Stimulated activated CD8-positive, alpha-beta memory T cell treated with anti-CD3 and anti-CD28 coated beads, Interleukin-4, amount 100 ng/mL, for 48 hours (primary cell): ENCODE results near the gene ARPC5.
"Not testable (repeated sequence)": the region's sequence is repeated elsewhere in the genome, so short reads cannot be mapped to it uniquely, and the experiment has no call there.

Experiments
- DNase-seq: peaks from one replicate; pipeline ENCODE4 v3.0.0-alpha.2; 2020

ARPC5 gene

DNA sequence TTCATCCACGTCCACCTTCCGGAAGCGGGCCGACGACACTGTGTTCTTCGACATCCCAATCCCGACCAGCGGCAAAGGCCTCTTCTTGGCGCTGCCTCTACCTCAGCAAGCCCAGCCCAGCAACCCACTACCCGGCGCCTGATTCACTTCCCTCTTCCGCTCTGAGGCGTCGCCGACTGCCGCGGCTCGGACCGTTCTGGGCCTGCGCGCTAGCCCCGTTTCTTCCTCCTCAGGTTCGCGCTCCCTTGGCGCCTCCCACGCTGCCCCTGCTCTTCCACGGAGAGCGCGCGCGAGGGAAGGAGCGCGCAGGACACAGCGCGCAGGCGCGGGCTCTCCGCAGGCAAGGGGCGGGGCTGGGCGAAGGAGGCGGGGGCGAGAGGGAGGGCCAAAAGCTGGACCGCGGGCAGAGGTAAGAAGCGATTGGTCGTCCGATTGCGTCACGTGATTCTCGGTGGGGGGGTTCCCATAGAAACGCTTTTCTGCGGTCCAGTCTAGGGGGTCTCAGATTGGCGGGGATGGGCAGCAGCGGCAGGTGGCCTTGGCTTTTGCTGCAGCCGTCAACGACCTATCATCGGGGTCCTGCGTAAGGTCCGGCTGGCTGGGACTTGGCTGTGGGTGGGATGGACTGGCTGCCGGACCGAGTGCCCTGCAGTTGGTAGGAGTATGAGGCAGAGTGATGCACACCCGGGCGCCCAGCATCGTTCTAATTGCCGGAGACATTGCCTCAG, at the start of gene ARPC5:
Gene ARPC5, minus strand, starts transcription at position 178 of the 728 bp plus-strand sequence. Its CDS starts 124 bp downstream, at position 54.
- peak; percentile 99 for DNase-seq

DNA sequence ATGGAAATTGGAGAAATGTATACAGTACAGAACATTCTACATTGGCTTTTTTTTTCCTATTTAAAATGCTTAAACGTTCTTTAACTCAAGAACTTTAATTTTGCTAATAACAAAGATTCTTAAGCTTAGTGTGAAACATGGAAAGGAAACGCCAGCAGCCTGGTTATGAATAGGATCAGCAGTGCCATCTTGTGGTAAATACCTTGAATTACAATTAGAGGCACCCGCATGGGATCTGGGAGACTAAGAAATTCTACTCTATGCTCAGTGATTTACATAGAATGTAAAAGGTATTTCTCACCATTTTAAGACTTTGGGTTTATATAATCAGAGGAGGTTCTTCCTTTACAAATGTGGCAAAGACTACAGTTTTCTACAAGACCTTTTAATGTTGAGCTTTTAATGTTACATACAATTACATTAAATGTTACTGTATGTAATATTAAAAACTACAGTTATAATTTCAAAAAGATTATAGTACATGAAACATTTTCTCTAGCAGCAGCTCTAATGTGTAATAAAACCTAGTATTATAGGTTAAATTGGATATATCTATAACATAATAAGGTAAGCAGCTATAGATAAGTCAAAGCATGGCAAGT, 49.6 kb upstream of the ARPC5 start:
- no peak for DNase-seq

DNA sequence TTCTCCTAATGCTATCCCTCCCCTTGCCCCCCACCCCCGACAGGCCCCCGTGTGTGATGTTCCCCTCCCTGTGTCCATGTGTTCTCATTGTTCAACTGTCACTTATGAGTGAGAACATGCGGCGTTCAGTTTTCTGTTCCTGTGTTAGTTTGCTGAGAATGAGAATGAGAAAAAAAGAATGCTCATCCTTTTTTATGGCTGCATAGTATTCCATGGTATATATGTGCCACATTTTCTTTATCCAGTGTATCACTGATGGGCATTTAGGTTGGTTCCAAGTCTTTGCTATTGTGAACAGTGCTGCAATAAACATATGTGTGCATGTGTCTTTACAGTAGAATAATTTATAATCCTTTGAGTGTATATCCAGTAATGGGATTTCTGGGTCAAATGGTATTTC, 43.8 kb upstream of the ARPC5 start:
- DNase-seq, result not testable (repeated sequence)

DNA sequence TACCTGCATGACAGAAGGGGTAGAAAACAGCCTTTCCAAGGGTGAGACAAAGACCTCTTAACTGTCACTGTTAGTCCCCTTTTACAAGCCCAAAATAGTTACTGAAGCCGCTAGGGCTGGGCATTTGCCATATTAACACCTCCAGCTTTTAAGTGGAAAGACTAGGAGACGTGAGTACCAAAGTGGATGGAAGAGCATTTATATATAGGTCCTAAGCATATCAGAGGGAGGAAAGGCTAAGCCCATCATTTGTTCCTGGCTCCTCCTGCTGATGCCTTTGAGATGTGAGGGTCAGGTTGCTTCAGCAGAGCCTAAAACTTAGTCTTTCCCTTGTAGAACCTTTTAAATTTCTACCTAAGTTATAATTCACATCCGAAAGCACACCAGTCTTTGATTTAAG, 43.2 kb upstream of the ARPC5 start:
- no peak for DNase-seq

DNA sequence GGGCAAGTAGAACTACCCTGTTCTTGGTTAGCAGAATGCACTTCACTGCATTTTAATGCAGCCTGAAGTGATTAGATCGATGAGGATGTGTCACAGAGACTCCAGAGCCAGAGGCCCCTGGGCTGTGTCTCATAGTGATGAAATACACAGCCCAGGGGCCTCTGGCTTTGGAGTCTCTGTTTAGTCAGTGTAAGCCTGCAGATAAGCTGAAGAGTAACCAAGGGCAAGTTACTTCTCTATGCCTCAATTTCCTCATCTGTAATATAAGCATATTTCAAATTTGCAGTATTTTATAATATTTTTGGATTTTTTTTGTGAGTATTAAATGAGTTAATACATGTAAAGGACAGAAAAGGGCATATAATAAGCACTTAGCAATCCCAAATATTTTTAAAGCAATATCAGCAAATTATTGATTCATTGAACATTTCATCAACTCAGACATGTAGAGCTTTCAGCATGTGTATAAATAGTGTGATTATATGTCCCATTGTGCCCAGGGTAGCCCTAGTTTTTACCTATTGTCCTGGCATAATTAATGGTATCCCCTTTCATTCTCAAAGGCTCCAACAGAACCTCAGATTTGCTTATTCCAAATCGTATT, 41.1 kb upstream of the ARPC5 start:
- no peak for DNase-seq

DNA sequence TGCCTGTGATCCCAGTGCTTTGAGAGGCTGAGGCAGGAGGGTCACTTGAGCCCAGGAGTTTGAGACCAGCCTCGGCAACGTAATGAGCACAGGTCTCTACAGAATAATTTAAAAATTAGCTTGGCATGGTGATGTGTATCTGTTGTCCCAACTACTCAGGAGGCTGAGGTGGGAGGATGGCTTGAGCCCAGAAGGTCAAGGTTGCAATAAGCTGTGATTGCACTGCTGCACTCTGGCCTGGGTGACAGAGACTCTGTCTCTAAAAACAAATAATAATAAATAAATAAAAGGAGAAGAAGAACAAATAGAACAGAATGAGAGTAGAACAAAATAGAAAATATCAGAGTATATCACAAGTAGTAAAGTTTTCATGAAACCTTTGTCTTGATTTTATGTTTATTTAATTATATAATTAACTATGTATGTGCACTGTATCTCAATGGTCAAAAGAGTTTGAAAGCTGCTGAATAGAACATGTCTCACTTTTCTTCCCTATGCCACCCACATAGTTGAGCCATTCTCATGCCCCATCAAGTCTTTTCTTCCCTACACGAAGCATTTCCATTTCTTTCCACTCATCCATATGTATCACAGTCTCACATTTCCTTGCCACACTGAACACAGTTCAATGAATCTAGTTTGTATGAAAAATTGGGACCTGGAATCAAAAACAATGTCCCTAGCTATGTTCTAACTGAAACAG, 40.5 kb upstream of the ARPC5 start:
- no peak for DNase-seq

DNA sequence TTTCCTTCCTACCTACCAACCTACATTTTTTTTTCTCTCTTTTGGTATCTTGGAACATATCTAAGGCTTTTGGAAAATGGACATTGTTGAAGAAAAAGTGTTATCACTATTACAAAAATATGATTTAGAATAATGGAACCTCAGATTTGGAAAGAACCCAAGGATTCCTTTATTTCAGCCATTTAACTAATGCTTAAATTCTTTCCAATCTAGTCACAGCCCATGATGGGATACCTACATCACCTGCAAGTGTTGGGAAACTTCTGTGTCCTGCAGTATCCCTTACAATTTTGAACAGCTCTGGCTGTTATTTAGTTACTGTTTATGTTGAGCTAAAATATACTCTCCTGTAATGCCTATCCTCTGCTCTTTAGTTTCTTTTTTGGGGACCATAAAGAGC, 39.8 kb upstream of the ARPC5 start:
- DNase-seq, result no peak

DNA sequence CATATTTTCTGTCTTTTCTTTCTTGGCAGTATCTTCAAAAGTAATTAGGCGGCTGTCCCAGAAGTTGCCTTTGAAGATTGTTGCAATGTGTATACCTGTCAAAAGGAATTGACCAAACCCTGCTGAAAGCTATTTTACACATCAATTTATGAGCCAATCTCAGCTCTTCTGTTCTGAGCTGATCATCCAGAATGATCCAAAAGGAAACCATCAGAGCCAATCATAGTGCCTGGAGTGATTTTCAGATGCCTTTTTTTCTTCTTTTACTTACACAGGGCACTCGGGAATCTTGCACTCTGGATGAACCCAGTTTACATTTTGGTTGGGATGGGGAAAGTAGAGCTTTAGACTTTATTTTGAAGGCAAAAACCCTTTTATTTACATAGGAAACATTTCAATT, 39.3 kb upstream of the ARPC5 start:
- DNase-seq, result no peak

DNA sequence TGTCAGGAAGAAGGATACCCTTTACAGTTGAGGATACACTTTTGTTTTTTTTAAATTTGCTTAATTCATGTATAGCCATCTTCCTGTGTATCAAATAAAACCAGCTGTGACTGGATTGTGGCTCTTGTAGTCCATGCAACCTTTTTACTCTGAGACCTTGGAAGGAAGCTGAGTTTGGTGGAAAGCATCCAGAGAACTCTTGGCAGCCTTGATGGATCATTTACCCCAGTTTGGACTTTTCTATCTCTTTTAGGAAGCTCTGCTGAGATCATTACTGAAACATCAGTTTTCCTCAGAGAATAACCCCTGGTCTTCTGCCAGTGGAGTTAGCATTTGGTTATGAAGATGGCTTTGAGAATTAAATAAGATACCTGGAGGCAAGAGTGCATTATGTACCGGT, 38.8 kb upstream of the ARPC5 start:
- no peak for DNase-seq

DNA sequence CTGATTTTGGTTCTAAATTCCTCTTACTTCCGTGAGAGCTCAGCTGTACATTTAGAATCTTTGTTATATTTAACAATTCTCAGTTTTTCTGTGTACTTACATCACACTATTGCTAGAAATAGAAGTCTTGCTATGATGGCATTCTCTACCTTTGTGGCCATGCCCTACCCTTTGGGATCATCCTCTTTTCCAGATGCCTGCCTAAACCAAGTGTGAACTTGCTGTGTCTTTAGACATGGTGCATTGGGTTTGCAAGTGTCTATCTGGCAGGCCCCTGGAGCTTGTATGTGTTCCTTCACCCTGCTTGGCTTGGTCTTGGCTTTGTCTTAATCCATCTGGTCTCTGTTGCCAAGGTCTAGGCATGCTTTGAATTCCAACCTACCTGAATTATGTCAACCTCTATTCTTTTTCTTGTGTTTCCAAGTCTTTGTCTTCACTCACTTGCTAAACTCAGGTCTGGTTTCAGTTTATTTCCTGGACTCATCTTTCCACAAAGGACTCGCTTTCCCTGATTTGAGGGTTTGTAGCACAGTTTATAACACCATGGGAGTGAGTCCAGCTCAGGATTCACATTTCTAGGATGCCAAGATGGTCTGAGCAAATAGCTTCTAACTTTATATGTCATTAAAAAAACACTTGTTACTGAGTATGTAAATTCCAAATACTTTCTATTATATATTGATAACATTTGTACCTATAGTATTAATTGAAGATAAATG, 38.2 kb upstream of the ARPC5 start:
- no peak for DNase-seq

DNA sequence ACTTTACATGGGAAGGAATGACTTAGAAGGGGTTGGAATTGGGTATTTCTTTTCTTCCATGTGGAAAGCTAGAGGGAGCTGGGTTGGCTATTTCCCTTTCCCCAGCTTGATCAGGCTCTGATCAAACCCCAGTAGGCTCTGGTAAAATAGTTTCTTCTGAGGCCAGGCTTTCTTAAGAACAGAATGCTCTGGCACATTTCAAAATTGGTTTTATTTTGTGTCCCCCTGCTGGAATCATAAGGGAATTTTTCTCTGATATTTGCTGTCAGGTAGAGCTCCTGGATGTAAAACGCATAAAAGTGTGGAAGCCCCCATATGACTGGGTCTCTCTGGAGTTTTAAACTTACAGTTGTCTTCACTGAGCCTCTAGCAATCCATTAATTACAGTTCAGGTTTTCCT, 34.6 kb upstream of the ARPC5 start:
- DNase-seq, result no peak

DNA sequence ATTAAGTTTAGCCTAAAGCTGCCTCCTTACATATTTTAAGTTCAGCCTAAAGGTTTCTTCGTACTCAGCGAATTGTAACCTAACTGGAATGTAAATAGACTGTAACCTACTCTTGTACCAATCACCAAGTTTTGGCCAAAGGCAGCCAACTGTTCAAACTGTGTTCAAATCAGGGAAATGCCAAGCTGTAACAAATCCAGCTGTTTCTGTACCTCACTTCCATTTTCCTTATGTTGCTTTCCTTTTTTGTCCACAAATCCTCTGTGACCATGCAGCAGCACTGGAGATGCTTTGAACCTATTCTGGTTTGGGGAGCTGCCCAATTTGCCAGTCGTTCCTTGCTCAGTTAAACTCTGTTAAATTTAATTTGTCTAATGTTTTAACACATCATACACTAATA, 20.8 kb upstream of the ARPC5 start:
- DNase-seq, result no peak

DNA sequence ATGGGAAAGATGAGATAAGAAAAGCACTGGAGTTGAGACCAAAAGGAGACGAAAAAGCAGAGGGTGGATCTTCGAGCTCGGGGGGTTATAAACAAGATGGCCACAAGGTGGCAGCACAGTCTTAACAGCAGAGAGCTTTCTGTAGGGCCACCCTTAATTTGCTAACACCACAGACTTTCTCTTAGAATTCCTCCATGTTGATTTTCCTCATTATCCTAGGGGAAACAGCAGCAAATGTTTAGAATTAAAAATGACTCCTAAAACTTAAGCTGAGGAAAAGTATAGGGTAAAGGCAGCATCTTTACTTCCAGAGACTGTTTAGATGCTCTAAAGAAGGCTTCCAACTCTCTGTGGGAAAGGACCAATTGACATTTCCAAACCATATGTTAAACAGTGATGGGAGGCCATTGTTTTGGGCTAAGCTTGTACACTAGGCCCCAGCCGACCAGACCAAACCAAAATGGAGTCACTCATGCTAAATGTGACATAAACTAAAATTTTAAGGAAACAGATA, 20.0 kb upstream of the ARPC5 start:
- DNase-seq, result peak; percentile 86

DNA sequence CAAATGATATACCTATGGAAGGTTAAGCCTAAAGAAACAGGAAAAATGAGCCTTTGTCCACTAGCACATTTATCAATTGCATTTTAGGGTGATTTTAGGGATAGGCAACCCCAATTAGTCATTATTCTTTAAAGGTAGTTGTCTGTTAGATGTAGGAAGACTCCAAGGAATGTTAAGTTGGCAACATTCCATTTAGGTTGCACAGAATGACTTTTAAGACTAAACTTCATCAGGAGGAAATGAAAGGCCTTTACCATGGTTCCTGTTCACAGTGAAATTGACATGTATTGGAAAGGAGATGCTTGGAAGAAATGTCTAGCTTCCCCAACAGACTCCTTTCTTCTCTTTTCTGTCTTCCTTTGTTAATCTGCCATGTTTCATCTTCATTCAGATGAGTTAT, 19.1 kb upstream of the ARPC5 start:
- no peak for DNase-seq

DNA sequence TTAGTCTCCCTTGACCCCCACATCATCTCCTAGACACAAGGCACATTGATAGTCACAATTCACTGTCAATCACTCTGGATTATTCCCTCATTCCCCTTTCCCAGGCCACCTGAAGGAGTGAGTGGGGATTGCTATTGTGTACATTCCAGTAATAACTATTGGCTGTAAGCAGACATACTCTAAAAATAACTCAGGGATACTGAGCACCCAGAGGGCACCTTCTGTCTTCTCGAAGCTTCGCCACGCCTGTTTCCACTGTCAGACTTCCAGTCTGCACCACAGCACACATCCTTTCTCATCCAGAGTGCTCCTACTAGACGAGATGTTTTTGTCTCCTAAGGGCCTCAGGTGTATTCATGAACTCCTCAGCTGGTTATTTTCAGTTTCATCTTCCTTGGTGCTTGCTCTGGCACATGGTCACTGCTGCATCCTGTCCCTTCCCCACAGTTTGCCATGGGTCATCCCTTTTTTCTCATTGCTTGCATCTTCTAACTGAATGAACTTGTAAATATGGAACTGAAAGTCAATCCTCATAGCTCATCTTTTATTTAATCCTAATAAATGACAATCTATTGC, 18.4 kb upstream of the ARPC5 start:
- DNase-seq, result no peak

DNA sequence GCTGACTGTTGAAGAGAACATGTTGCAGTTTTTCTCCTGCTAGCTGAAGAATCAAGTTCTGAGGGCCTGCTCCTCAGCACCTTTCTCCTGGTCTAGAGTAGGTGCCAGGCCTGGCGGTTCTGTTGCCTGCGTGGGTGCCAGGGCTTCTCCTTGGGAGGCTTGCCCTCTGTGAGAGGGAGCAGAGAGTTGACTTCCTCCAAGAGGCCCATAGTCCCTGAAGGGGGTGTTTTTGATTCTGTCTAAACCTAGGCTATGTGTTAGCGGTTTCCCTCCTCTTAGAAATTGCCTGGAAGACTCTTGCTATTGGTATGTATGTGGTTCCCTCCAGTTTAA, 17.8 kb upstream of the ARPC5 start:
- DNase-seq, result no peak

DNA sequence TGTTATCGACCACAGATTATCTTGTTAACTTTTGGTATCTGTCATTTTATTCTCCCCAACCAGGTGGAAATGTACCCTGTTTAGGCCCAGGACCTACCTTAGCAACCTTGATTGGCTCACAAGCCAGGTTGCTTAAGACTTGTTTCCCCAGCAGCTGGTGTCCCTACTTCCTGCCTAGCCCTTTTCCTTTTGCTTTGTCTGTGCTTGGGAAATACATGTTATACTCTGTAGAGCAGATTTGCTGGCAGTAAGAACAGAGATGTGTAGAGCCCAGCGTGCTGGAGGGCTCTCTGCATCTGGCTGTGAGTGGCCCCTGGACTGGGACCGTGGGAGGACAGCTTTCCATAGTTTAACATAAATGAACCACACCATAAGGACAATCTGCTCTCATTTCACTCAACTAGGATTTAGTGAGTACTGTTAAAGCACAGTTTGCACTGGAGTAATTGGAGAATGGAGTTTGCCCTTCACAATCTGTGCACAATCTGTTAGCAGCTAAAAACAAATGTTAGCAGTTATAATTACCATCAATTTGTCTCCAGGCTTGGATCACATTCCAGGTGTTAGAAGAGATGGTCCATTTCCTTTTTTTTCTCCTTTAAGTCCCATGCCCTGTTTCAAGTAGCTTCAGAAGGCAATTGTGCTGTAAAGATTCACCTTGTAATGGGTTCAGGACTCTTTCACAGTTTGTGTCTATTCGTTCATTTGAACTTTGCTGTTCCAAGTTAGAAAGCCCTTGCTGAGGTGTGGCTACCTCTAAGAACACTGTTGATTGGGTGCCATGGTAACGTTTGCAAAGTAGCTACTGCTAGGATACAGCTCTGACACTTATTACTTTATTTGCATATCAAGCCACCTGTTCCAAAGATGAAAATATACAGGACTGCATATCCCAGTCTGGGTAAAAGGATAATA, 17.2 kb upstream of the ARPC5 start, which contains the start of gene APOBEC4:
Gene APOBEC4, minus strand, starts transcription at position 770 of the 915 bp plus-strand sequence. CDS start 4,535 bp downstream, outside the sequence.
- no peak for DNase-seq

DNA sequence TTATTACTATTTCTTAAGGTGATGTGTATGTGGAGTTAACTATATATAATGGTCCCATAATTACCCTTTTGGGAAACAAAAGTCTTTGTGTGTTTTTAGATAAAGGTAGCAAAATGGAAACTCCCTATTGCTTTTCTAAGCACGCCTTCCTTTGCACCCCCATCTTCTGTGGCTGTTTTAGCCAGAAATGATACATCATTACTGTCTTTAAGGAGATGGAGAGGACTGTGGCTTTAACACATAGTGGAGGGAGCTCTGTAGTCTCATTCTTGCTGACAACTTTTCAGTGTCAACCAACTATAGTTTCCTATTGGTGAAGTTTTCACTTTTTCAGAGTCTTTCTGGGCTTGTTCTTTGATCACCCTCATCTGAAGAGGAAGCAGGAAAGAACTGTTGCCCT, 16.5 kb upstream of the ARPC5 start:
- DNase-seq, result no peak

DNA sequence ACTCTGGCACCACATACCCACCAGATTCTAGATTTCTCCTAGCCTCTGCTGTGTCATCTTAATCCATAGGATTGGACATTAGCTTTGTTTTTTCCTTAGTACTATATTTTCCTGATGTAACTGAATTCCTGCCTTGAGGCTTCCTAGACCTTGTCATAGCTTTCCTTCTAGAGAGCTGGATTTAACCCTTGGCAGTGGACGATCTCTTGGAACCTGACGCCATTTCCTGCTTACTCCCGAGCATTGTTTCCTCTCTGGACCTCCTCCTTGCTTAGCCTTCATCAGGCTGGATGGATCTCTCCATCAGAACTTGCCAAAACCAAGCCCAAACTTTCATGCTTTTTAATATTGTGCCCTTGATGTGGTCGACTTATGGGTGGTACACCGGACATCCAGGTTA, 16.0 kb upstream of the ARPC5 start:
- DNase-seq, result no peak

DNA sequence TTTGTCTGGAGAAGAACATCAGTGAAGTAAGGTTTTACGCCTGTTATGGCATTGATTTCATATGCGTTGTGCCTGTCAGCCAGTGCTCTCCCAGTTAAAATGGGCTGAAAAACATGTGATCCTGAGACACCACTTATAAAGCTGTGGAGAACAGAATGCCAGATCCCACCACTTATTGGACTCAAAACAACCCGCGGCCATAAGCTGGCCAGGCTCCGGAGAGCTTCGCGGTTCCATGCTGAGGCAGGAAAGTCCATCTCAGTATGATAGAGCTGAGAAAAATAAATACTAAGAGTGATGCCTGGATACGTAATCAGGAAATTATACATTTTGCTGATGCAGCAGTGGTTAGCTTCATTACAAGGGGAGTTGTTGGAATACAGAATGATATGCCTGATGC, 12.5 kb upstream of the ARPC5 start:
- no peak for DNase-seq

DNA sequence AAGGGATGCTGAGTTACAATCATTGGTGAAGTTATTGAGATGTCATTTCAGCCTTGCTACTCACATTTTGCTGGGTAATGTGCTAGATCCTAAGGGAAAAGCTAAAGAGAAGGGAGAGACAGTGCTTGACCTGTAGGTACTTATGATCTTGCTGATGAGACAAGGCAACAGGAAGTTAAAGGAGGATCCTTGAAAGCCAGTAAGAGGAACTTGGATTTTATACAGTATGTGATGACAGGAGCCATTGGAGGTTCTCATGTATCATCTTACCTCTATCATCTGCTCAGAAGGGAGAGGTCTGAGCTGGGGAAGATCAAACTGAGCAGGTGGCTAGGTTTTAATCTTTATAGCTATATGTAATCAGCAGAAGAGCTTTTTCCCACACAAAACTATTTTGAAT, 11.2 kb upstream of the ARPC5 start:
- DNase-seq, result no peak
